Neural cell (in vitro differentiated cells): ENCODE results near the gene SPARC. TPM values are rescaled to one million over a fixed set of nuclear protein-coding genes. Genes with fewer than 3 reads are reported as not detected.

Experiments
- H2AFZ ChIP-seq: fragments of 200-600, 300-800 bp; sonication (generic), shearing (Covaris generic); 2 replicates; pipeline ENCODE4 v1.6.0; 2014; ENCODE audit warnings: low read depth, mild to moderate bottlenecking, antibody characterized with exemption, low read length, moderate library complexity
- H3F3A ChIP-seq: fragments of 200-600 bp; shearing (Covaris generic); 2 replicates; pipeline ENCODE4 v1.6.1; 2016; ENCODE audit warnings: mild to moderate bottlenecking, moderate library complexity, mixed read lengths, antibody characterized with exemption, low read length; ENCODE audit not compliant: insufficient read depth, poor library complexity, severe bottlenecking
- H3K27ac ChIP-seq: fragments of 200-600, 300-800 bp; sonication (generic), shearing (Covaris generic); 2 replicates; pipeline ENCODE4 v1.5.1; 2014; ENCODE audit warnings: mild to moderate bottlenecking, low read length, moderate library complexity
- H3K27me3 ChIP-seq: fragments of 300-800, 200-600 bp; sonication (generic), shearing (Covaris generic); 2 replicates; pipeline ENCODE4 v1.6.0; 2014; ENCODE audit warnings: mild to moderate bottlenecking, low read depth, low read length, moderate library complexity; ENCODE audit not compliant: insufficient read depth
- H3K36me3 ChIP-seq: fragments of 300-800, 200-600 bp; sonication (generic), shearing (Covaris generic); 2 replicates; pipeline ENCODE4 v1.5.1; 2014; ENCODE audit warnings: mild to moderate bottlenecking, antibody characterized with exemption, low read length, moderate library complexity; ENCODE audit not compliant: insufficient read depth
- H3K4me2 ChIP-seq: fragments of 300-800, 200-600 bp; sonication (generic), shearing (Covaris generic); 2 replicates; pipeline ENCODE4 v1.6.0; 2014; ENCODE audit warnings: mild to moderate bottlenecking, low read length
- H3K4me3 ChIP-seq: fragments of 300-800, 200-600 bp; sonication (generic), shearing (Covaris generic); 2 replicates; pipeline ENCODE4 v1.5.1; 2014; ENCODE audit warnings: mild to moderate bottlenecking, low read length, moderate library complexity
- H3K79me2 ChIP-seq: fragments of 200-600 bp; shearing (Covaris generic); replicated peaks from 2 replicates; pipeline ENCODE4 v1.6.0; 2014; ENCODE audit warnings: mild to moderate bottlenecking, low read length, moderate library complexity; ENCODE audit not compliant: insufficient read depth
- H3K9ac ChIP-seq: fragments of 300-800, 200-600 bp; sonication (generic), shearing (Covaris generic); 2 replicates; pipeline ENCODE4 v1.6.1; 2016; ENCODE audit warnings: mild to moderate bottlenecking, low read length, mixed read lengths
- H3K9me2 ChIP-seq: fragments of 200-600 bp; shearing (Covaris generic); 2 replicates; pipeline ENCODE4 v1.6.1; 2016; ENCODE audit warnings: mild to moderate bottlenecking, low read length, mixed read lengths; ENCODE audit not compliant: insufficient read depth
- H3K9me3 ChIP-seq: fragments of 200-600, 300-800 bp; sonication (generic), shearing (Covaris generic); 2 replicates; pipeline ENCODE4 v1.6.1; 2016; ENCODE audit warnings: mild to moderate bottlenecking, mixed run types, low read length, moderate library complexity, mixed read lengths
- H4K20me1 ChIP-seq: fragments of 200-600 bp; shearing (Covaris generic); 2 replicates; pipeline ENCODE4 v1.6.1; 2016; ENCODE audit warnings: mild to moderate bottlenecking, mixed run types; ENCODE audit not compliant: insufficient read depth
- EP300 ChIP-seq: fragments of 450-650 bp; conservative IDR thresholded peaks from 2 replicates; pipeline ENCODE4 v1.6.1; 2014; ENCODE audit warnings: antibody characterized with exemption, mild to moderate bottlenecking, moderate library complexity; ENCODE audit not compliant: poor library complexity, severe bottlenecking
- EZH2 ChIP-seq: fragments of 200-600, 300-800 bp; shearing (Covaris generic), sonication (generic); IDR thresholded peaks from 2 replicates; pipeline ENCODE4 v1.6.1; 2014; ENCODE audit warnings: antibody characterized with exemption, low read length, borderline replicate concordance, mild to moderate bottlenecking; ENCODE audit not compliant: insufficient read depth, poor library complexity, severe bottlenecking
- MXI1 ChIP-seq: fragments of 450-650 bp; conservative IDR thresholded peaks from 2 replicates; pipeline ENCODE4 v1.6.1; 2014; ENCODE audit warnings: antibody characterized with exemption, mild to moderate bottlenecking; ENCODE audit not compliant: poor library complexity, severe bottlenecking
- POLR2AphosphoS5 ChIP-seq: IDR thresholded peaks from 2 replicates; pipeline ENCODE4 v1.6.1; 2012
- RAD21 ChIP-seq: fragments of 450-650 bp; conservative IDR thresholded peaks from 2 replicates; pipeline ENCODE4 v1.6.1; 2014; ENCODE audit warnings: antibody characterized with exemption, mild to moderate bottlenecking, moderate library complexity
- SMC3 ChIP-seq: fragments of 450-650 bp; conservative IDR thresholded peaks from 2 replicates; pipeline ENCODE4 v1.6.1; 2014; ENCODE audit warnings: antibody characterized with exemption, mild to moderate bottlenecking, moderate library complexity; ENCODE audit not compliant: poor library complexity
- TAF1 ChIP-seq: IDR thresholded peaks from 2 replicates; pipeline ENCODE4 v1.6.1; 2012; ENCODE audit warnings: low read depth
- polyA plus RNA-seq: library from polyadenylated mRNA; depleted of rRNA; stranded (reverse); fragments of >200 nt; gene quantifications from 2 replicates; pipeline ENCODE4 v1.2.3, GENCODE V29; 2014
- TF ChIP-seq, protein P1 (sequence below): IDR thresholded peaks from 2 replicates; pipeline ENCODE4 v1.6.1; 2012; ENCODE audit warnings: borderline replicate concordance
- TF ChIP-seq, protein P2 (sequence below): fragments of 450-650 bp; IDR thresholded peaks from 2 replicates; pipeline ENCODE4 v1.5.1; 2014; ENCODE audit warnings: antibody characterized with exemption, mild to moderate bottlenecking, moderate library complexity; ENCODE audit not compliant: poor library complexity, severe bottlenecking

SPARC gene
- polyA plus RNA-seq, 1 donor from 2014 or later: 15.3 TPM

DNA sequence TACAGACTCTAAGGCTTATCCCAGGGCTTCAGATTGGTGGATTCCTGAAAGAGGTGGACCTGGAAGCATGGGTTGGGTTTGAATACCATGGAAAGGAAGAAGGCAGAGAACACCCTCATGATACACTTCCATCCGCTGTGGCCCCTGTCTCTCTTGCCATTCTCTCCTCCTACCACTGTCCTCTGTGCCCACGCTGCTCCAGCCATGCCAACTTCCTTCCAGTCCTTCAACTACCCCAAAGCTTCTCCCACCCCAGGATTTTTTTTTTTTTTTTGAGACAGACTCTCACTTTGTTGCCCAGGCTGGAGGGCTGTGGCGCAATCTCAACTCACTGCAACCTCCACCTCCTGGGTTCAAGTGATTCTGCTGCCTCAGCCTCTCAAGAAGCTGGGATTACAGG, 1.7 kb upstream of the SPARC start:
- no peaks in the 10 kb centered on the region for H3K9me3 ChIP-seq
- H3K9ac ChIP-seq: no peak overlapping the region
- no peaks in the 10 kb centered on the region for H4K20me1 ChIP-seq
- no peak overlapping the region for H3K27ac ChIP-seq
- H3K4me3 ChIP-seq: no peak overlapping the region
- H3F3A ChIP-seq: no peaks in the 10 kb centered on the region
- peaks cover 14% of the 10 kb centered on the region for H3K79me2 ChIP-seq
- TF ChIP-seq MXI1 (no peak), RAD21 (no peak), TAF1 (no peak), POLR2AphosphoS5 (no peak), EZH2 (no peak), EP300 (no peak), SMC3 (no peak)
- TF ChIP-seq, protein P1, sequence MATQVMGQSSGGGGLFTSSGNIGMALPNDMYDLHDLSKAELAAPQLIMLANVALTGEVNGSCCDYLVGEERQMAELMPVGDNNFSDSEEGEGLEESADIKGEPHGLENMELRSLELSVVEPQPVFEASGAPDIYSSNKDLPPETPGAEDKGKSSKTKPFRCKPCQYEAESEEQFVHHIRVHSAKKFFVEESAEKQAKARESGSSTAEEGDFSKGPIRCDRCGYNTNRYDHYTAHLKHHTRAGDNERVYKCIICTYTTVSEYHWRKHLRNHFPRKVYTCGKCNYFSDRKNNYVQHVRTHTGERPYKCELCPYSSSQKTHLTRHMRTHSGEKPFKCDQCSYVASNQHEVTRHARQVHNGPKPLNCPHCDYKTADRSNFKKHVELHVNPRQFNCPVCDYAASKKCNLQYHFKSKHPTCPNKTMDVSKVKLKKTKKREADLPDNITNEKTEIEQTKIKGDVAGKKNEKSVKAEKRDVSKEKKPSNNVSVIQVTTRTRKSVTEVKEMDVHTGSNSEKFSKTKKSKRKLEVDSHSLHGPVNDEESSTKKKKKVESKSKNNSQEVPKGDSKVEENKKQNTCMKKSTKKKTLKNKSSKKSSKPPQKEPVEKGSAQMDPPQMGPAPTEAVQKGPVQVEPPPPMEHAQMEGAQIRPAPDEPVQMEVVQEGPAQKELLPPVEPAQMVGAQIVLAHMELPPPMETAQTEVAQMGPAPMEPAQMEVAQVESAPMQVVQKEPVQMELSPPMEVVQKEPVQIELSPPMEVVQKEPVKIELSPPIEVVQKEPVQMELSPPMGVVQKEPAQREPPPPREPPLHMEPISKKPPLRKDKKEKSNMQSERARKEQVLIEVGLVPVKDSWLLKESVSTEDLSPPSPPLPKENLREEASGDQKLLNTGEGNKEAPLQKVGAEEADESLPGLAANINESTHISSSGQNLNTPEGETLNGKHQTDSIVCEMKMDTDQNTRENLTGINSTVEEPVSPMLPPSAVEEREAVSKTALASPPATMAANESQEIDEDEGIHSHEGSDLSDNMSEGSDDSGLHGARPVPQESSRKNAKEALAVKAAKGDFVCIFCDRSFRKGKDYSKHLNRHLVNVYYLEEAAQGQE: no peak
- TF ChIP-seq, protein P2, sequence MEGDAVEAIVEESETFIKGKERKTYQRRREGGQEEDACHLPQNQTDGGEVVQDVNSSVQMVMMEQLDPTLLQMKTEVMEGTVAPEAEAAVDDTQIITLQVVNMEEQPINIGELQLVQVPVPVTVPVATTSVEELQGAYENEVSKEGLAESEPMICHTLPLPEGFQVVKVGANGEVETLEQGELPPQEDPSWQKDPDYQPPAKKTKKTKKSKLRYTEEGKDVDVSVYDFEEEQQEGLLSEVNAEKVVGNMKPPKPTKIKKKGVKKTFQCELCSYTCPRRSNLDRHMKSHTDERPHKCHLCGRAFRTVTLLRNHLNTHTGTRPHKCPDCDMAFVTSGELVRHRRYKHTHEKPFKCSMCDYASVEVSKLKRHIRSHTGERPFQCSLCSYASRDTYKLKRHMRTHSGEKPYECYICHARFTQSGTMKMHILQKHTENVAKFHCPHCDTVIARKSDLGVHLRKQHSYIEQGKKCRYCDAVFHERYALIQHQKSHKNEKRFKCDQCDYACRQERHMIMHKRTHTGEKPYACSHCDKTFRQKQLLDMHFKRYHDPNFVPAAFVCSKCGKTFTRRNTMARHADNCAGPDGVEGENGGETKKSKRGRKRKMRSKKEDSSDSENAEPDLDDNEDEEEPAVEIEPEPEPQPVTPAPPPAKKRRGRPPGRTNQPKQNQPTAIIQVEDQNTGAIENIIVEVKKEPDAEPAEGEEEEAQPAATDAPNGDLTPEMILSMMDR: no peak
- H2AFZ ChIP-seq: no peak overlapping the region
- no peaks in the 10 kb centered on the region for H3K36me3 ChIP-seq
- H3K9me2 ChIP-seq: no peaks in the 10 kb centered on the region
- no peak overlapping the region for H3K4me2 ChIP-seq
- no peaks in the 10 kb centered on the region for H3K27me3 ChIP-seq

DNA sequence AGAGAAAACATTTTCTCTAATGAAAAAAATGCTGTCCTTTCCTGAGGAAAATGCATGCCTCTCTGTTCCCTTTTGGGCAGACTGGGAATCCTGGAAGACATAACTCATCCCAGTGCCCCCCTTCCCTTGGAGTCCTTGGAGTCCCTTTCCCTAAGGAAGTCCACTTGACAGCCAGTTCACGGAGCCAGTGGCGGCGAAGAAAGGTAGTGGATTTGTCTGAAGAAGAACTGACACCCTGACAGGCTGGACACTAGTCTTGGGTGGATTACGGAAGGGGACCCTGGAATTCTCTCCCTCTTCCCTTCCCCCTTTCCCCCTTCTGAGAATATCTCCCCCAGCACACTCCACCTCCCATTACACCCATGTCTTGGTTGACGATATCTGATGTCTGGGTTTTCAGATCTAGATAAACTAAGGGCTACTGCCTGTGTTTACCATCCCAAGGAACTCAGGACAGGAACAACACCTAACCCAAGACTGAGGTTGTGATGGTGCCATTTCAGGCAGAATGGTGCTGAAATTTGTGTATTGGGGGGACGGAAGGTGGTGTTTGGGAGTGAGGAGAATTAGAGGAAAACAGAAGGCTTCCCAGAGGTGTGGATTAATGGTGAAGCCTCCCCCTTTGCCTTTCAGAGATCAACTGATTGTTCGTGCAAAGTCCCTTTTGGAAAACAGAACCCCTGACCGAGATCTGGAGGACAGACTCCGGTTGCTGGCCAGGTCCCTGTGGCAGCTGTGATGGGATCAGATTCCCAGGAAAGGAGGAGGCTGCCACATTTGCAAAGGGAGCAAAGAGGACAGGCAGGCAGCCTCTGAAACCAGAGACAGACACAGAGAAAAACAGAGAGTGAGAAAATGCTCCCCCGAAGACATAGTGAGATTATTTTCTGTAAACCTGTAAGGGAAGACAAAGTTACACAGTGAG, 704 bp downstream of the SPARC start:
- Histone ChIP-seq H3K27me3 (no peaks in the 10 kb centered on the region), H3K9me3 (no peaks in the 10 kb centered on the region), H2AFZ (no peak overlapping the region), H3K9me2 (no peaks in the 10 kb centered on the region), H3K4me3 (peak overlapping the region; percentile 61), H3K4me2 (peak overlapping the region; percentile 34), H3F3A (no peaks in the 10 kb centered on the region), H3K79me2 (peaks cover 14% of the 10 kb centered on the region), H3K36me3 (no peaks in the 10 kb centered on the region), H3K9ac (peak overlapping the region; percentile 27), H3K27ac (no peak overlapping the region), H4K20me1 (no peaks in the 10 kb centered on the region)
- no peak for TF ChIP-seq TAF1
- TF ChIP-seq EP300: no peak
- TF ChIP-seq POLR2AphosphoS5: no peak
- no peak for TF ChIP-seq RAD21
- TF ChIP-seq MXI1: no peak
- TF ChIP-seq EZH2: no peak
- TF ChIP-seq, protein P2: no peak
- no peak for TF ChIP-seq SMC3
- TF ChIP-seq, protein P1: no peak
